ENCODE data around the gene GIT1.

Gene GIT1

DNA sequence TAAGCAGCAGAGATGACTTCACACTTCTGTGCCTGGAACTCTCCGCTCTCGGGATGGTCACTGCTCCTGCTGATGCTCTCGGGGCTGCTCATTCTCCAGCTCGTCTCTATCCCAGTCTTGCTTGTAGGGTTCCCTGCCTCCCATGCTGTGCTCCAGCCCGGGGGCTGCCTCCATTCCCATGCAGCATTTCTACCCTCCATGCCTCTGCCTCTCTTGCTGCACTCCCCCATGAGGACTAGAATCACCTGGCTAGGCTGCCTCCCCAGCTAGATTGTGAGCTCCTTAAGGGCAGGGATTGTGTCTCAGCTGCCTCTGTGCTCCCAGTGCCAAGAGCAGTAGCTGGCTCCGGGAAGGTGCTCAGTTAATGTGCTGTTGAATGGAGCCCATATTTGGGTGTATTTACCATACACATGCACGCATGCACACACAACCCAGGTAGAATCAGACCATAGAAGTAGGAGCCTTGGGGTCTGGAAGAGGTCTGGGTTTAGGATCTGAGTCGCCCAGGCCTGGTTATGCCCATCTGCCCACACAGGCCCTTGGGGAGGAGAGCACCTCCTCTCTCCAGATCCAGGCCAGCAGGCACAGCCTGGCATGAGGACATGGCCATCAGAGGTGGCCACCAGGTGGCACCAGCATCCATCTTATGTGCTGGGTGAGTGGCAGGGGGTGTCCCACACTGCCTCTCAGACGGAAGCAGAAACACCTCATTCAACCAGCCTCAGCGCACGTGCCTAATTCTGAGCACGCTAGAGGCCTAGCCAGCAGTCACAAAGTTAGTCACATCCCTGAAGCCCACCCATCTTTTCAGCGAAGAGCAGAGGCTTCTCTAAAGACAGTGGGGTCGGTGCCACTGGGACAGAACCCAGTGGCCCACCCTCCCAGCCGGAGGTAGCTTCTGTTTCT is 9.3 kb downstream of the GIT1 start:
- DNase-seq (ENCODE audit: low read depth, low spot score): peak; percentile 88

DNA sequence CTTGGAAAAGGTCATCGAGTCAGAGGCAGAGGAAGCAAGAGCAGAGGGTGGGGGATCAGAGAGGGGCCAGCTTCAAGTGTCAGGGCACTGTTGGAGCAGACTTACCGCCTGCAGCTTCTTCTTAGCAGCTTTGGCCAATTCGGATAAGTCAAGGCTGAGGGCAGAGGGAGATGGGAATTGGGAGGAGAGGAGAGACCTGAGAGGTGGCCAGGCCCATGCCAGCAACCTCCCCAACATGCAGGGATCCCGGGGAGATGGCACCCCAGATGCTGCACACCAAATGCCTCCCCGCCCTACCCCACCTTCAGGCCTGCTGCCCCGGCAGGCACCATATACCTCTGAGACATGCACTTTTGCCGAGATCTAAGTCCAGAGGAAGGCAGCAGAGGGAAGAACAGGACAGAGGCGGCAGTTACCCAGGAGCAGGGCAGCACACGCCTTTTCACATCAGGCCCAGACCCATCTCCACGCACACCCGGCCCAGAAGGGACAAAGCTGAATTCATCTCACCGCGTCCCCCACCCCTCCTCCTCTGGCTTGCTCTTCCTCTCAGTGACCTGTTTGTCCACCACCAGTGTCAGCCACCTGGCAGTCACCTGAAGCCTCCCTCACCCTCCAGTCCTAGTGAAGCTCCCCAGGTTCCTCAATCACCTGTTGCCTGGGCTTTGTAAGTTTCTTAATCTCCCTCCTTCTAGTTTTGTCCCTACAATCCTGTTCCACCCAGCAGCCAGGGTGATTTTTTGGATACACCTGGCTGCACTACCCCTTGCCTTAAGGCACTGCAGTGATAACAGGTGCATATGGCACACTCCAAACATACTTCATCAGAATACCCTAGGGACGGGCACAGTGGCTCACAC is 10.6 kb downstream of the GIT1 start:
- no peak for DNase-seq (ENCODE audit: low read depth, low spot score)

DNA sequence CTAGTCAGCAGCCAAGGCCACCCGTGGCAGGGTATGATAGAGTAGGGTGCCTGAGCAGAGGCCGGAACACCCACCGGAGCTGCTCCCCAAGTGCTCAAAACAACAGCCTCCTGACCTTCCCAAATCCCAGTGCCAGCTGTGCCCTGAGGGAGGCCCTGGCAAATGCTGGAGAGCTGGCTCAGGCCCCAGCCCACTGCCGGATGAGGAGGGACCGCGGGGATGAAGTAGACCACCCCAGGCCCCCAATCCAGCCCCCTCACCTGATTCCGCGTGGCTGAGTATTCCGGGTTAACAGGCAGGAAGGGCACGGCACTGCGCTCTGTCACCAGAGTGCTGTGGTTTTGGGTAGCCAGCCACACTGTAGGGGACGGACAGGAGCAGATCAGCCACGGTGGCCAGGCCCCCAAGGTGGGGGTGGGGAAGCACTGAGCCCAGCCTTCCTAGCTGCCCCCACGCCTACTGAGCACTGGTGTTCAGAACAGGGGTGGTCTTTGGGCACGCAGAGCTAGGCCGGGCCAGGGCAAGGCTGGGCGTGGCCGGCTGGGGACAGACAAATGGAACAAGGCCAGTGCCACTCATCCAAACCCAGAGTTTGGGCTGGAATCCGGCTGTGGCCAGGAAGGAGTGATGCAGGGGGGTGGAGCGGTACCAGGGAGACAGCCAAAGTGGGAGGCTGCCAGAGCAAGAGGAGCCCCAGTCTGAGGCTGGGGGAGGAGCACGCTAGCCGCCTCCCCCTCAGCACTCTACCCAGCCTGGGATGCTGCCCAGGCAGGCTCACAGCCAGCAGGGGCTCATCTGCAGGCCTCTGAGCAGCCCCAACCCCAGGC is 11.8 kb downstream of the GIT1 start:
- no peak for DNase-seq (ENCODE audit: low read depth, low spot score)

DNA sequence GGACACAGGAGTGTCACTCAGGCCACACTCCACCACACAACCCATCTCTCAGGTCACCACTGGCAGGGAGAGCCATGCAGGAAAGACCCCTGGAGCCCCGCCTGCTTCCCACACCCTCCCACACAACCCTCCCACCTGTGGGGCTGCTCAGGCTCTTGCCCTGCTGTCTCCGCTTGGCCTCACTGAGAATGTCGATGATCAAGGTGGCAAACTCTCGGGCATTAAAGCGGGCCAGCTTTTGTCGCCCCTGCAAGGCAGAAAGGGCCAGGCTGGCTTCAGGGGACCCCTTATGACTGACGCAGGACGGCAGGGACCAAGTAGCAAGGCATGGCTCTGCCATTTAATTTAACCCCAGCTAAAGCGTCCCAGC is 12.5 kb downstream of the GIT1 start:
- no peak for DNase-seq (ENCODE audit: low read depth, low spot score)

DNA sequence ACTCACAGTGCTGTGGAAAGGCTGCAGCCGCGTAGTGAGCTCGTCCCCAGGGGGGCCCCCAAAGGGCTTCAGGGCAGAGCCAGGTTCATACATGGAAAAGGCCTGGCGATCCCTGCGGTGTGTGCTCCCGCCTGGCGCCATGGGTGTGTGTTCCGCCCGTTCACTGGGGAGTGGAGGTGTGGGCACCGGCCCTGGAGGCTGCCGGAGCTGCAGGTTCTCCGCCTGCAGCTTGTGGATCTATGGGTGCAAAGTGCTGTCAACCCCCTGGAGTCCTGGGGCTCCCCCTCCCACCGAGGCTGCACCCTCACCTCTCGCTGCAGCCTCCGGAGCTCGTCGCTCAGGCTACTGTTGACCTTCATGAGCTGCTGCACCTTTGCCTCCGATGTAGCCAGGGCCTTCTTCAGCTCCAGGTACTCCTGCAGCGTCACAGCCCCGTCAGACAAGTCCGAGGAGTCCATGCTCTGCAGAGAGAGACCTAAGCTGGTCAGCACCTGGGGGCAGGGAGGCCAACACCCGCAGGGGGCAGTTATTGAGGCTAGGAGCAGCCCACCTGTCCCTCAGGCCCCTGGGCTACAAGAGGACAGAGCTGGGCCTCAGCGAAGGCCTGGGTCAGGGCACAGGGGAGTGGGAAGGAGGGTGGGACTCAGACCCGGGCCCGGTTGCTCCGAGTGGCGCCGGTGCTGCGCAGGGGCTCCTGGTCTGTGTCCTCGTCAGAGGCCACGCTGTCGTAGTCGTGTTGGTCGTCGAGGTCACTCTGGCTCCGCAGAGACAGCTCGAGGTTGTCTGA is 13.0 kb downstream of the GIT1 start:
- no peak for DNase-seq (ENCODE audit: low read depth, low spot score)

DNA sequence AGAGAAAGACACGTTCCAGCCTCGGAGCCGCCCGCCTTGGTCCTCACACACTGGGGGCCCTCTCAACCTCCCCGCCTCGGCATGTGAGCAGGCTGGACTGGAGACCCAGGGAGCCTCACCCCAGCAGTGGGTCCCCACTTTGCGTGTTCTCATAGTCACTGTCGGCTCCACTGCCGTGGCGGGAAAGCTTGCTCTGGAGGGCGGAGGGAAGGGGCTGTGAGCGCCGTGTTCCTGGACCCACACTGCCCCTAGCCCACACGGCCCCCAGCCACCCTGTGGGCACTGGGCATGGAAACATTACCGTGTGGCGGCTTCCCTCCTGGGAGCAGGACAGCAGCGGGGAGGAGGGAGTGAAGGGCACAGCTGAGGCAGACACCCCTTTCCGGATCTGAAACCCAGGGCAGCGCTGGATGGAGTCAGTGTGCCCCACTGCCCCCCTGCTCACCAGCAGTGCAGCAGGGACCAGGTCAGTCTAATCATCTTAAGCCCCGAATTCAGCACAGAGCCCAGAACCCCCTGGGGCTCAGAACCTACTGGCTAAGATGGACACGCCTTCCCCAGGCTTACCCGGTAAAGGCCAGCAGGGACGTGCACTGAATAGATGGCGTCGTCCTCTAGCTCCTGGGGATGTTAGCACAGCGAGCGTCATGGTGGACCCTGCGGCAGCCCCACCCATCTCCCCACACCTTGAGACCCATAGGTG is 13.8 kb downstream of the GIT1 start:
- DNase-seq (ENCODE audit: low read depth, low spot score): no peak

DNA sequence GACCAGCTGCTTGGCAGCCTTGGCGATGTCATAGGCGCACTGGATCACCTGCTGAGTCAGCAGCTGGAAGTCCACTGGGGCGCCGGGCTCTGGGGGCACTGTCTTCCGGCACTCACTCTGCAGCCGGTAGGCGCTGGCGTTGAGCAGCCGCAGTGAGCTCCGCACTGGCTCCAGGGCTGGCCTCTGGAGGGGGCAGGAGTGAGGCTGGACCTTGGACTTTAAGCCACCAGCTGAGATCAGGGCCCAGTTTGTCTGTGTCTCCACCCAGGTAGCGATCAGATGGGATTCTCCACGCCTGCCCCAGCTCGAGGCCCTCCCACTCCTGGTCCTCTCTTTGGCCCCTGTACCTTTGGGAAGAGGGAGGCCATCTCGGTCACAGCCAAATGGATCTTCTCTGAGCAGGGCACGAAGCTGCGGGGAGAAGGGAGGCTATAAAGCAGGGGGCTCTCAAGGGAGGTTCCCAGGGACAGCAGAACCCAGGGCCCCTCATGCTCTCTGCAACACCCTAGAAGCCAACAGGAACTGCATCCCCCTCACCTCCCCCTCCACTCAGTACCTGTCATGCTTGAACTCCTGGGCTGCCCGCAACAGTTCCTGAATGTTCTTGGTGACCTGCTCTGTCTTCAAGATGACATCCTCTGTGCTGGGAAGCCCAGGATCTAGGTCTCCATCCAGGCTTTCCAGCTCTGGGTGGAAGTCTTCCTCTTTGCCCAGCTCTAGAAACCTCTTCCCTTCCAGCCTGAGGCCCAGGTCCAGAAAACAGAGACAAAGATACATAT is 14.5 kb downstream of the GIT1 start:
- no peak for DNase-seq (ENCODE audit: low read depth, low spot score)

DNA sequence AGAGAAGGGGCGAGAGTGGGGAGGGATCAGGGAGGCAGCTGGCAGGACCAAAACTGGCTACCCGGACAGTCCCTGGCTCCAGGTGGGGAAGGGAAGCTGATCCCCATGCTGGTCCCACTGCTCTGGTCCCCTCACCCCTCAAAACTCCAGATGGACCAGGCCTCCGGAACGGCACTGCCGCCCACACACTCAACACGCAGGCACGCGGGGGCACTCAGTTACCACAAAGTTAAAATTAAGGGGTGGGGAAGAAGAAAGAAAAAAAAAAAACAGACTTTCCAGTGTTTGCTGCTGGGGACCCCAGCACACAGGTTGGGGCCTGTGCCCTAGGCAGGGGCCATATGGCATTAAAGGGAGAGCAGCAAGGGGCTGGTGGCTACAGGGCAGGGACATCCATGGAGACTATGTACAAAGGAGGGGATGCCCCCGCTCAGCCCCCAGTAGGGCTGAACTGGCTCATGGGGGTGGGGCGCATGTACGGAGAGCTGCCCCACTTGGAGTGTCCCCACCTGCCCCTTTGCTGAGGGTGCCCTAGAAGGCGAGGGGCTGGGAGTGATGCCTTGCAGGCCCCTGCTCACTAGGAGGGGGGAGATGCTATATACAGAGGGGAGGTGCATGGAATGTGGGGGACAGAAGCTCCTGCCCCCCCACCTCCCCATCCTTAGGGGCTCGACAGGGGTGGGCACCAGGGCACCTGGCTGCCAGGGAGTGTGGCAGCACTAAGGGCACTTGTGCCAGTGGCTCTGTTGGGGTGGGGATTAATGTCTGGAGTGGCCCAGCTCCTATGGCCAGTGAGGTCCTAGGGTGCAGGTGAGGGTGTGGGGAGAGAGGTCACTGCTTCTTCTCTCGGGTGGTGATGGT is 15.3 kb downstream of the GIT1 start:
- no peak for DNase-seq (ENCODE audit: low read depth, low spot score)

DNA sequence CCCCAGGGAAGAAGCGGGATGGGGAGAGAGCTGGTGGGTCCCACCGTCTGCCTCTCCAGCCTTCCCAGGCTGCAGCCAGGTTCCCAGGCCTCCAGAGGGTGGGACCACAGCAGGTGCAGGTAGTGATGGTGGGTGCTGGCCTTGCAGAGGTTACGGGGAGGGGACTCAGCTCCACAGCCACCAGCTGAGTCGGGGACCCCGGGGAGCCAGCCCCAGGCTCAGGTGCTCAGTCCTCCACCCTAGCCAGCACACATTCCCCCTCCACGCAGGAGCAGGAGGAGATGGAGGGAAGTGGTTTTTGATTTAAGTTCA is 15.9 kb downstream of the GIT1 start:
- DNase-seq (ENCODE audit: low read depth, low spot score): no peak

DNA sequence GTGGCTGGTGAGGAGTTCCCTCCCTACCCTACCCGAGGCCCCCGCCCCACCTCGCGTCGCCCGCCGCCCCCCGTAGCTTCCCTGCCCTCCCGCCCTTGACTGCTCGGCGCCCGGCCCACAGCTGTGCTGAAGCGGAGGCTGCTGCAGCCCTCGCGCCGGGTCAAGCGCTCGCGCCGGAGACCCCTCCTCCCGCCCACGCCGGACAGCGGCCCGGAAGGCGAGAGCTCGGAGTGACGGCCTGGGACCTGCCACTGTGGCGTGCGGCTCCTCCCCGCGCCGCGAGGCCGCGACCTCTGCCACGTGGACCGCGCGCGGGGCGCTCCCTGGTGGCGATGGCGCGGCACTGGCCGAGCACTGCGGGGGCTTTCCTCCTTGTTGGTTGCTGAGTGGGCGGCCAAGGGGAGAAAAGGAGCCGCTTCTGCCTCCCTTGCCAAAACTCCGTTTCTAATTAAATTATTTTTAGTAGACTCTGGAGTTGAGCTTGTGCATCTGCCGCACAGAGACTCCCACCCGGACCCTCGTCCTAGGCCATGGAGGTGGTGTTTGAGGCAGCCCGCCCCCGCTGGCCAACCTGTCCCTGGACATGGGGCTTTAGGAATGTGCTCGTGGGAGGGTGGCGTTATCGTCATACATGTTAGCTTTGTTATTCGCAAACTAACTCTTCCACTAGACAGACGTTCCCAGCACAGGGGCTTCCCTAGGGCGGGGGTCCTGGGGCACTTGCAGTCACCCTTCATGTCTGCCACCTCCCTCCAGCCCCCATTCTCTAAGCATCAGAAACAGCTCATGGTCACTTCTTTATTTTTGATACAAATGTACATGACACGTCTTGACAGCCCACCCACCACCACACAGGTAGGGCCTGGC is 16.5 kb downstream of the GIT1 start:
- peak; percentile 68 for DNase-seq (ENCODE audit: low read depth, low spot score)

DNA sequence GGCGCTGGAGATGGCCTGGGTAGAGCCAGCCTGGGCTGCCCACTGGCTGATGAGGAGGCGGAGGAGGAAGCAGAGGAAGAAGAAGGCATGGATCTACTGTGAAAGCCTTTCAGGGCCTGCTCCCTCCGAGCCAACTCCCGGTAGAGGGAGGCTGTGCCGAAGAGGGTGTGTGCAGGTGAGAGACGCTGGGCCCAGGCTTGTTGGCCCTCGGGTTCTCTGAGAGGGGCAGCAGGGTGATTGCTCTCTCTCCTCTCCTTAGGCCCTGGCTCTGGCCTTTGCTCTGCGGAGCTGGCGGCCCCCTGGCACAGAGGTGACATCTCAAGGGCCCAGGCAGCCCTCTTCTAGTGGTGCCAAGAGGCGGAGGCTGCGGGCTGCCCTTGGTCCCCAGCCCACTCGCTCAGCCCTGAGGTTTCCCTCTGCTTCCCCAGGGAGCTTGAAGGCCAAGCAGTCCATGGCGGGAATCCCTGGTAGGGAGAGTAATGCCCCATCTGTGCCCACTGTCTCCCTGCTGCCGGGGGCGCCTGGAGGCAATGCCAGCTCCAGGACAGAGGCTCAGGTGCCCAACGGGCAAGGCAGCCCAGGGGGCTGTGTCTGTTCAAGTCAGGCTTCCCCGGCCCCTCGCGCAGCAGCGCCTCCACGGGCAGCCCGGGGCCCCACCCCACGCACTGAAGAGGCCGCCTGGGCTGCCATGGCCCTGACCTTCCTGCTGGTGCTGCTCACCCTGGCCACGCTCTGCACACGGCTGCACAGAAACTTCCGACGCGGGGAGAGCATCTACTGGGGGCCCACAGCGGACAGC is 17.4 kb downstream of the GIT1 start:
- no peak for DNase-seq (ENCODE audit: low read depth, low spot score)

DNA sequence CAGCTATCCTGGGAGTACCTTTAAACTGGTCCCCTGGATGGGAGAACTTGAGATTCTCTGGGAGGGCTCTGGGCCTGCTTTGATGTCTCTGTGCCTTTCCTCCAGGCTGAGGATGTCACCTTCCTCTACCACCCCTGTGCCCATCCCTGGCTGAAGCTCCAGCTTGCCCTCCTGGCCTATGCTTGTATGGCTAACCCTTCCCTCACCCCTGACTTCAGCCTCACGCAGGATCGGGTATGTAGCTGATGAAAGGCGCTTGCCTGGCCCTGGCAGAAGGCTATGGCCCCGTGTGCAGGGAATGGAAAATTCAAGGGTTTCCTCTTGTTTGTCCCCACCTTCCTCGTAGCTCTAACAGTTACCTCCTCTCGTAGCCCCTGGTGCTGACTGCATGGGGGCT is 18.0 kb downstream of the GIT1 start:
- DNase-seq (ENCODE audit: low read depth, low spot score): no peak

DNA sequence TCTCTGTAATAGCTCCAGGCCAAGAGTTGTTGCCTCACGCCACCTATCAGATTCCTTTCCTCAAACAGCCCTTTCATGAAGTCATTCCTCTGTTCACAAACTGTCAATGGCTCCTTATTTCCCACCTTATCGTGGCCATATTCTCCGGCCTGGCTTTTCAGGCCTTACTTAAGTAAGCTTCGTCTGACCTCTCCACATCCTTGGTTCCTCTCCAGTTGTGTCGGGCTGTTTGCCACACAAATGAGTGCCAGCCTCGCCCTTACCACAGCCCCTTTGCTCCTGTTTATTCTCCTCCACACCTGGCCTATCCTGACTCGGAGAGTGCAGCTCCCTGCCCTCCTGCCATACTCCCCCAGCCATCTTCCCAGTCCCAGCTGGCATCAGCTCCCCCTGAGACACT is 18.9 kb downstream of the GIT1 start:
- no peak for DNase-seq (ENCODE audit: low read depth, low spot score)

DNA sequence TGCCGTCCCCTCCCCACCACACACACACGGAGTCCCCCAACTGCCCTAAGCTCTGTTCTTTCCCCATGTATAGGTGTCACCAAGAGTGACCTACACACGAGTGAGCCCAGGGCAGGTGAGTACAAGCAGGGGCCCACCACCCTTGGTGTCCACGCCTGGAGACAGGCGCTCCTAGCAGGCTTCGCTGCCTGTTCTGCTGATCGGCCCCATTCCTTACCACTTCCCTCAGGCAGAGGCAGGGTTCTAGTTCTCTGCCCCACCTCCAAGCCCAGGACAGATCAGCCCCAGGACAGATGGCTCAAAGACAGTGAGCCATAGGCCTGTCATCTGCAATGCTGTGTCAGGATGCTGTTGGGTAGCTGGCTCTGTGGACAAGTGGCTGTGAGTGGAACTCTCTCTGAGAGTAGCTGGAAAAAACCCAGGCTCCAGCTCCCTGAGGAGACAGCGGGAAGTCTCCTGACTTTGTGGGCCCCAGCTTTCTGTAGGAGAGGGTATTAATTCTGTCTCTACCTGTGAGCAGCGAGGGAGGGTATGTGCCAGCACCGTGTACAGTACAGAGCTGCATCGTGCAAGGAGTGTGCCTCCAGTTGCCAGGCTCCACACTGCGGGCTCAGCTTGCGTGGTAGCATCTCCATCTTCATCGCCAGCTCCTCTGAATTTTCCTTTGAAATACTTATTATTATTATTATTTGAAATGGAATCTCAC is 20.1 kb downstream of the GIT1 start:
- peak; percentile 54 for DNase-seq (ENCODE audit: low read depth, low spot score)

DNA sequence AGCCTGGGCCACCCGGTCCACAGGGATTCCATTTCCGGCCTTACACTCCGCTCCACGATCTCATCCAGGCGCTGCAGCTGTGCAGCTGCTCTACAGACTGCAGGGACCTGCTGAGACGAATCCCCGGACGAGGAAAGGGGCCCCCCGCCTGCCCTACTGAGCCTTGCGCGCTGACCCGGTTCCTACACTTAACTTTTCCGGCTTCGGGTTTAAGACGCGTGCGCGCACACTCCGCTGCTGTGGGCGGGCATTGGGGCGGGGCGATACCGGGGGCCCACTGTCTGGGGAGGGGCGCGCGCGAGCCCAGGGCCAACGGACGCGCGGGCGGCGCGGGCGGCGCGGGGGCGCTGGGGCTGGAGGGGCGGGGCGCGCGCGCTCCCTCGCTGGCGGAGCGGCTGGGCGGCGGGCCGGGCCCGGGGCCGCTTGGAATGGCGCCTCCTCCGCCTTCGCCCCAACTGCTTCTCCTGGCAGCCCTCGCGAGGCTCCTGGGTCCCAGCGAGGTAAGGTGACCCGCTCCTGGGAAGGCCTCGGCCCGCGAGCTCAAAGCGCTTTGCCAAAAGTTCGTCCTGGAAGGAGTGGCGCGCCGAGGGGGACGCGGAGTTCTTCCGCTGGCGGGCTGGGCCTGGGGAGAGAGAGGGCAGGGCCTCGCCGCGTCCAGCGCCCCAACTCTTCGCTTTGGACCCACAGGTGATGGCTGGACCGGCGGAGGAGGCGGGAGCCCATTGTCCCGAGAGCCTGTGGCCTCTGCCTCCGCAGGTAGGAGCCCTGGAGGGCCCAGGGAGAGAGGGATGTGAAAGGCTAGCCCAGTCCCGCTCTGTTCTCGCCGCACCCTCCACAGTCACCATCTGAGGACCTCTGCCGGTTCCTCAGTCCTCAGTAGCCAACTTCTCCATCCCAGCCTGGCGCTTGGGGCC is 20.9 kb downstream of the GIT1 start, which contains the start of gene TP53I13:
TP53I13 (plus strand) TSS at position 371 of the 914 bp plus-strand sequence; CDS start at position 429, 58 bp downstream.
- peak; percentile 73 for DNase-seq (ENCODE audit: low read depth, low spot score)

Measured in ELF-1 (cell line).